ENCODE results near the gene MAN2B1. TPM values are rescaled to one million over a fixed set of nuclear protein-coding genes. Genes with fewer than 3 reads are reported as not detected.

The MAN2B1 gene
- total and polyA plus RNA-seq, 2 of the 13 experiments (the other 11 are each of a cell fraction or from before 2014, with no cell fraction given) = 23.6 to 23.8 TPM

- no peak for TF ChIP-seq ZNF660 (CRISPR knock-in tag; IDR thresholded peaks at IDR 0.05; ENCODE audit: borderline replicate concordance, low read depth)
- no peak for TF ChIP-seq PTBP1 (IDR thresholded peaks at IDR 0.05; ENCODE audit: low read depth, low read length, poor library complexity, severe bottlenecking)
- TF ChIP-seq AKNA (CRISPR knock-in tag; IDR thresholded peaks at IDR 0.05; ENCODE audit: borderline replicate concordance) = no peak
- no peak for TF ChIP-seq DMTF1 (CRISPR knock-in tag; IDR thresholded peaks at IDR 0.05)
- no peak for TF ChIP-seq KIAA2018 (CRISPR knock-in tag; IDR thresholded peaks at IDR 0.05; ENCODE audit: borderline replicate concordance)
- no peak for TF ChIP-seq ZBTB26 (CRISPR knock-in tag; IDR thresholded peaks at IDR 0.05; ENCODE audit: borderline replicate concordance)
- TF ChIP-seq MNT (IDR thresholded peaks at IDR 0.05) = no peak
- TF ChIP-seq CBFB (CRISPR knock-in tag; IDR thresholded peaks at IDR 0.05) = peak; percentile 75
These were observed 26.5 kb downstream of the MAN2B1 start (continued) for GRCh38 chr19:12639901-12640613.

All from HepG2 (cell line).